Measurements from ENCODE around the gene MESP1.

MESP1 gene

GRCh38 chr15:89725064-89725463 is 26.0 kb downstream of the MESP1 start:
- DNase-seq (ENCODE audit: low read depth in 1 of 2, low spot score in 1 of 2) = no peak

GRCh38 chr15:89724621-89725020 is 26.4 kb downstream of the MESP1 start:
- no peak for DNase-seq (ENCODE audit: low read depth in 1 of 2, low spot score in 1 of 2)

DNA sequence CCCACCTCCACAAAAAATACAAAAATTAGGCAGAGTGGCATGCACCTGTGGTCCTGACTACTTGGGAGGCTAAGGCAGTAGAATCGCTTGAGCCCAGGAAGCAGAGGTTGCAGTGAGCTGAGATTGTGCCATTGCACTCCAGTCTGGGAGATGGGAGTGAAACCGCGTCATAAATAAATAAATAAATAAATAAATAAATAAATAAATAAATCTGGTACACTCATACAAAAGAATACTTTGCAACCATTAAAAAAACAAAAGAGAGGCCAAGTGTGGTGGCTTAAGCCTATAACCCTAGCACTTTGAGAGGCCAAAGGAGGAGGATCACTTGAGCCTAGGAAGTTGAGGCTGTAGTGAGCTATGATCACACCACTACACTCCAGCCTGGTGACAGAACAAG is 28.0 kb downstream of the MESP1 start:
- no peak for DNase-seq (ENCODE audit: low read depth in 1 of 2, low spot score in 1 of 2)

- no peak for DNase-seq (ENCODE audit: low read depth in 1 of 2, low spot score in 1 of 2)
These were observed 36.3 kb downstream of the MESP1 start for GRCh38 chr15:89714775-89715174.

GRCh38 chr15:89707577-89707976 is 43.5 kb downstream of the MESP1 start:
- DNase-seq (ENCODE audit: low read depth in 1 of 2, low spot score in 1 of 2) = no peak

GRCh38 chr15:89704411-89704810 is 46.6 kb downstream of the MESP1 start:
- no peak for DNase-seq (ENCODE audit: low read depth in 1 of 2, low spot score in 1 of 2)
